ENCODE data around the gene EDIL3. TPM values are rescaled to one million over a fixed set of nuclear protein-coding genes. Genes with fewer than 3 reads are reported as not detected.

Gene EDIL3
- total RNA-seq, 1 experiment from 2014 or later, result 0.32 TPM

GRCh38 chr5:84419742-84420141 is 35.1 kb upstream of the EDIL3 start:
- Histone ChIP-seq H3K79me2 (ENCODE audit: insufficient read depth, low read length) (no peaks in the 10 kb centered on the region), H3K9me3 (ENCODE audit: control insufficient read depth in 1 of 2, insufficient read depth in 1 of 2, low read depth in 1 of 2, low read length in 2 of 2) (no peaks in the 10 kb centered on the region), H3K9me2 (ENCODE audit: insufficient read depth) (no peaks in the 10 kb centered on the region), H3K36me3 (ENCODE audit: control insufficient read depth in 1 of 2, insufficient read depth in 2 of 2, low read length in 2 of 2) (no peaks in the 10 kb centered on the region), H3K9ac (ENCODE audit: low read length) (no peak overlapping the region), H3K4me3 (replicated peaks in 1 of 2; ENCODE audit: low read depth in 1 of 2, low read length in 2 of 2) (no peak overlapping the region), H3K27ac (ENCODE audit: low read depth, low read length) (no peak overlapping the region), H3K4me1 (ENCODE audit: control insufficient read depth in 1 of 2, insufficient read depth in 2 of 2, low read length in 2 of 2) (no peaks in the 10 kb centered on the region), H2AFZ (ENCODE audit: low read depth, low read length, poor library complexity, severe bottlenecking) (no peak overlapping the region), H3K4me2 (ENCODE audit: low read length) (no peak overlapping the region), H4K20me1 (ENCODE audit: insufficient read depth) (no peaks in the 10 kb centered on the region), H3K27me3 (ENCODE audit: insufficient read depth, low read length) (no peaks in the 10 kb centered on the region)
- no peak for ATAC-seq
- TF ChIP-seq EZH2phosphoT487 (IDR thresholded peaks at IDR 0.05; ENCODE audit: borderline replicate concordance) (no peak), FOSL1 (IDR thresholded peaks at IDR 0.05; ENCODE audit: low read depth) (no peak), CBX3 (IDR thresholded peaks at IDR 0.05; ENCODE audit: low read depth) (no peak), POLR2AphosphoS5 (IDR thresholded peaks at IDR 0.05; ENCODE audit: low read depth, low read length) (no peak), CTCF (IDR thresholded peaks at IDR 0.05 in 2 of 3, conservative IDR thresholded peaks at IDR 0.05 in 1 of 3; ENCODE audit: borderline replicate concordance in 1 of 3, insufficient read depth in 1 of 3, low read depth in 2 of 3, low read length in 2 of 3) (no peak)
- BruUV-seq (replicated peaks), result no TSS peak
- ChIA-PET POLR2A (no interaction called here), CTCF (no interaction called here), RAD21 (ENCODE audit: low non-redundant PET in 1 of 2, low total read pairs in 2 of 2, uncharacterized antibody in 2 of 2, unreplicated experiment in 2 of 2) (no interaction called here)
- intact Hi-C loops (cut with micrococcal nuclease), result no loop called here
- no peak for DNase-seq (ENCODE audit: low read depth, low spot score)

GRCh38 chr5:84411832-84412605 is 27.3 kb upstream of the EDIL3 start:
- BruUV-seq (replicated peaks), result no TSS peak
- Histone ChIP-seq H3K4me1 (ENCODE audit: control insufficient read depth in 1 of 2, insufficient read depth in 2 of 2, low read length in 2 of 2) (no peaks in the 10 kb centered on the region), H3K79me2 (ENCODE audit: insufficient read depth, low read length) (no peaks in the 10 kb centered on the region), H3K27me3 (ENCODE audit: insufficient read depth, low read length) (no peaks in the 10 kb centered on the region), H3K27ac (ENCODE audit: low read depth, low read length) (no peak overlapping the region), H3K9me3 (ENCODE audit: control insufficient read depth in 1 of 2, insufficient read depth in 1 of 2, low read depth in 1 of 2, low read length in 2 of 2) (no peaks in the 10 kb centered on the region), H3K4me2 (ENCODE audit: low read length) (no peak overlapping the region), H3K9me2 (ENCODE audit: insufficient read depth) (no peaks in the 10 kb centered on the region), H3K4me3 (replicated peaks in 1 of 2; ENCODE audit: low read depth in 1 of 2, low read length in 2 of 2) (no peak overlapping the region), H4K20me1 (ENCODE audit: insufficient read depth) (no peaks in the 10 kb centered on the region), H2AFZ (ENCODE audit: low read depth, low read length, poor library complexity, severe bottlenecking) (no peak overlapping the region), H3K9ac (ENCODE audit: low read length) (no peak overlapping the region), H3K36me3 (ENCODE audit: control insufficient read depth in 1 of 2, insufficient read depth in 2 of 2, low read length in 2 of 2) (no peaks in the 10 kb centered on the region)
- RAD21 ChIA-PET (ENCODE audit: low non-redundant PET in 1 of 2, low total read pairs in 2 of 2, uncharacterized antibody in 2 of 2, unreplicated experiment in 2 of 2), result no interaction called here
- CTCF ChIA-PET, result no interaction called here
- DNase-seq (ENCODE audit: low read depth, low spot score), result no peak
- POLR2A ChIA-PET, result no interaction called here
- TF ChIP-seq RAD21 (IDR thresholded peaks at IDR 0.05; ENCODE audit: low read depth) (no peak), FOSL1 (IDR thresholded peaks at IDR 0.05; ENCODE audit: low read depth) (no peak), MAX (IDR thresholded peaks at IDR 0.05) (no peak), ZBTB33 (IDR thresholded peaks at IDR 0.05; ENCODE audit: extremely low read depth, insufficient replicate concordance, low read length) (no peak), CTCF (IDR thresholded peaks at IDR 0.05 in 2 of 3, conservative IDR thresholded peaks at IDR 0.05 in 1 of 3; ENCODE audit: borderline replicate concordance in 1 of 3, insufficient read depth in 1 of 3, low read depth in 2 of 3, low read length in 2 of 3) (no peak), EZH2 (IDR thresholded peaks at IDR 0.05) (no peak), CEBPB (IDR thresholded peaks at IDR 0.05; ENCODE audit: low read depth) (no peak), SIN3A (IDR thresholded peaks at IDR 0.05; ENCODE audit: low read depth) (no peak), EGR1 (IDR thresholded peaks at IDR 0.05; ENCODE audit: low read depth) (no peak)
- no peak for ATAC-seq
- intact Hi-C loops (cut with micrococcal nuclease), result no loop called here

All from HCT116 (cell line).